CD4-positive, alpha-beta T cell treated with Interleukin-4 for 4 hours (primary cell): Measurements from ENCODE around the gene PON1.
A peak's percentile ranks its signal among the peaks of the same experiment; 100 is the strongest.

ENCODE experiments used
- DNase-seq: peaks from one replicate; pipeline ENCODE4 v3.0.0-alpha.2; 2020

Gene PON1

DNA sequence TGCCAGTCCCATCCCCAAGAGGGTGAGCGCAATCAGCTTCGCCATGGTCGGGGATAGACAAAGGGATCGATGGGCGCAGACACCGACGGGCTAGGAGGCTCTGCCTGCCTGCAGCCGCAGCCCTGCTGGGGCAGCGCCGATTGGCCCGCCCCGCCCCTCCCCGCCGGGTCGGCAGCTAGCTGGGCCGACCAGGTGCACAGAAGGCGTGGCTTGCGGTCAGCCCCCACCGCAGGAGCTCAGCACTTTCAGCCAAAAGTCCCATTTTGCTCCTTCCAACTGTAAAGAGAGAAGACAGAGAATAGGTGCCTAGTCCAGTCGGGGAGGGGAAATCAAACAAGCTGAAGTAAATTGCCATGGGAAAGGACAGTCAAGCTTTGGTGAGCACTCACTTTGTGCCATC is at the start of gene PON1:
TSS of gene PON1 (minus strand) at position 102 of the 400 bp plus-strand sequence. CDS start at position 45, 57 bp downstream.
- DNase-seq = no peak

GRCh38 chr7:95373323-95373722 is 49.0 kb upstream of the PON1 start:
- no peak for DNase-seq

- no peak for DNase-seq
Observed at GRCh38 chr7:95368235-95368634, 43.9 kb upstream of the PON1 start.

DNA sequence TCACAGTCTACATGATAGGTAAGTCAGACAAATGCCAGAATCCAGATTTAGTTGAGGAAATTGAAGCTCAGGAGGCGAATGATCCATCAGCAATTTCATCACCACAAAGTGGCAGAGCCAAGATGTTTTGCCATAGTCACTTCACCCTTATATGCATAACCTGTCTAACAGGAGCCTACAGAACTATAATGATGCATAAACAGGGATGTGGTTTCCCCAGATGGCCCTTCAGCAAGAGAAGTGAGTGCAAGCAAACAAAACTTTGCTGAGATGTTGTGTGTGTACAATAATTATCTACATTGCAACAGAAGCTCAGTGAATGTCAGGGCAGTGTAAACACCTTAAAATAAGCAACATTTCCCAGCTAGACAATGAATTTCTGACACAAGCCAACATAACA is 43.3 kb upstream of the PON1 start:
- DNase-seq = no peak

DNA sequence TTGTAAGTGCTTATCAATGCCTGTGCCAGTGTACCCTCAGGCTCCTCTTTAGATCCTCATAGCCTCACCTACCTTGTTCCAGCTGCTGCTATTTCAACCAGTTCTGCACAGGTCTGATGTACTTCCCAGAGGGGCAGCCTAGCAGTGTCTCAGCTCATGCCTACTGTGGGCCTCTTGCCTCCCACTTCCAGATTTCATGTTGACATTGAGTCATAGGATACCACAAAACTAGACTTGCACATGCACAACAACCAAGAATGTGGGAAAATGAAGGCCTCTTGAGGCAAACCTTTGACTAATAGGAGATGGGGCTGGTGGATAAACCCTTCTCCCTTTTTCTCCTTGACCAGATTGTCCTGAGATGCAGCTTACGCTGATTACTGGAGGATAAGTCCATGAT is 40.8 kb upstream of the PON1 start:
- no peak for DNase-seq

DNA sequence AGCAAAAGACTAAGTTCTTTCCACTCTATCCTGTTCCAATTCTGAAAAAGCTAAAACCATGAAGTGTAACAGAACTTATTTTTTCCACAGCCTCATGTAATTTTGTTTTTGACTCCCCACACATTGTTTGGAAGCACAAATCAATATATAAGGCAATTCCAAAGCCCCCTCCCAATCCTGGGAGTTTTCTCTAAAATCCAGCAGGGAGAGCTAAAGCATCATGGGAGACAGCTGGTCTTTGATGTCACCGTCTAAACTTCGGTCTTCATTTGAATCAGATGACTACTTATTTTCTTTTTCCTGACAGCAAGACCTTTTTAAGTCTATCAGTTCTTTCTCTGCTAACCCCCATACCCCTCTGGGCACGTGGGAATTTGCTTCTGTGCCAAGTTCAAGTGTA is 33.3 kb upstream of the PON1 start:
- no peak for DNase-seq

DNA sequence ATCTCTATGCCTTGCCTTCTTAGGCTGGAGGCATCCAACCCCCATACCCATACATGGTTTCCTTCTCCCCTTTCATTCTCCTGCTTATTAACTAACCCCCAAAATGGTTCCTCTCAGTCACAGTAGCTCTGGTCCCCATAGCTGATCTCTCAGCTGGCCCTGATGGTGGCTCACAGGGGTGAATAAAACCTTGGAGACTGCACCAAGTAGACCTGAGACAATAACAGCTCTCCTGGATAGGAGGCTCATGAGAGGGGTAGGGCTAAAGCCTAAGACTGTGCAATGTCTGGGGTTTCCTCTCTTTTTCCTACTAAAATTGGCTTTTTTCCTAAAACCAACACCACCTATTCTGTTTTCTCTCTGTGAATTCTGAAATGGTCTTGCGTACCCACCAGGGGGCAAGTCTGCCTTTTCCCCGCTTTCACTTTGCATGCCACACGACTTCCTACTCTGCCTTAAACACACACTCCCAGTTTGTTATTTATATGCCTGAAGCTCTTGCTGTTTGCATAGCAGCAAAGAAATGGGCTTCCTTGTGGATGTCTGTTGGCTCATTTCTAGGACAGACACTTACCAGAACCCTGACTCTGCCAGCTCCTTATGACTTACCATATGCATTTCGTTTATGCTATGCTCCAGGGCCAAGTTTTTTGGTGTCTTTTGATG is 18.4 kb upstream of the PON1 start:
- no peak for DNase-seq

DNA sequence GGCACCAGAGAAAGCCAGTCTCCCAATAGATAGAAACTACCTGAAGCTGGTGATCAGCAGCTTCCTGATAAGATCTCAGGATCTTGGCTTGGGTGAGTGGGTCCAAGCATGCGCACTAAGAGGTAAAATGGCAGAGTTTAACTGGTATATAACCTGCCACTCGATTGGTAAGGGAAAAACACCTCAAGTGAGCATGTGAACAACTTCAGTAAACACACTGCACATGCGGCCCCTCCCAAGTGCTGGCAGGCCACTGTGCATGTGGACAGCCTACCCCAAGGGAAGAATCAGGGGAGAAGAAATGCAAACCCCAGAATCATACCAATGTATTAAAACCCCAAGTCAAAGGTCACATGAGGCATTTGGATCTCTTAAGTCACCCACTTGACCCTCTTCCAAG is 17.7 kb upstream of the PON1 start:
- no peak for DNase-seq

- no peak for DNase-seq
Observed at GRCh38 chr7:95340491-95340890, 16.2 kb upstream of the PON1 start.

DNA sequence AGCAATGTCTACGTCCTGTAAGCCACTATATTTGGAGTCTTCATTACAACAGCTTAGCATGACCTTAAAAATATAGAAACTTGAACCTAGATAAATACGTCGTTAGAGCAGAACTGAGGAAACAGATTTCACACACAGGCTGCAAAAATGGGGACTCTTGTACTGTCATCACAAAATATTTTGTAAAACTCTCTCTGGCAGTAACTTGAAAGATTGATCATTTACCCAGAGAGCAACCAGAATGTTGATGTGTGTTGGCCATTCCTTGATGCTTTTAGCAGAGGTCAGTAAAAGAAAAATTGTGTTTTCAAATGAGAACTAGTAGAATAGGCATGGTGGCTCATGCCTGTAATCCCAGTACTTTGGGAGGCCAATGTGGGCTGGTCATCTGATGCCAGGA is 14.5 kb upstream of the PON1 start:
- no peak for DNase-seq

DNA sequence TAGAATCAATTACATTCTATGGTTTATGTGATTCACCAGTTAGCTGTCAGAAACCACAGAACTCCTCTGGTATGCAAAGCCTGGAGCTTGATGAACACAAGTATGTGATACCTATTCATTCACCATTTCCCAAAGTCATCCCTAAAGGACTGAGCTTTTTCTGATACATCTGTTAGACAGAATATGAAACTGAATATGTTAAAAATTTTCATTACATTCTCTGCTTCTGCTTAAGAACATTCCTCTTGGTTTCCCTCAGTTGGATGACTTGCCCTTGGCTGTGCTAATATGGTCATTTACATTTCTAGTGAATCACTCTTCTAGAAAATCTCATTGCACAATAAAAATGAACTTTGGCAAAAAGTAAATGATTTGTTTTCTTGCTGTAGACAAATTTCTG is 10.8 kb upstream of the PON1 start:
- no peak for DNase-seq

DNA sequence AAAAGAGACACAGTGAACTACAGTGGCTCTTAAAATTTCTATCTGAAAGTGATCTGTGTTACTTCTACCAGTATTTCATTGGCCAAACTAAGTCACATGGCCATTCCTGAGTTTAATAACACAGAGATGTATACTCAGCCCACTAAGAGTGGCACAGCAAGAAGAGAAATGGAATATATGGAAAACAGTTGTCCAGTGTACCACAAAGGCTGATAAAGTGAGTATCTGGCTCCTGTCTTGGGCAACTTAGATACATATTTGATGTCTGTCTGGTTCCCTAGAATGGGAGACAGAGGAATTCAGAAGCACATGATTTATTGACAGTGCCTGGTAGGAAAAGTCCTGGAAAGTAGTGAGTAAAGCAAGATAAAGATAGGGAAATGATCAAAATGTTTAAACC is 10.1 kb upstream of the PON1 start:
- DNase-seq = no peak

DNA sequence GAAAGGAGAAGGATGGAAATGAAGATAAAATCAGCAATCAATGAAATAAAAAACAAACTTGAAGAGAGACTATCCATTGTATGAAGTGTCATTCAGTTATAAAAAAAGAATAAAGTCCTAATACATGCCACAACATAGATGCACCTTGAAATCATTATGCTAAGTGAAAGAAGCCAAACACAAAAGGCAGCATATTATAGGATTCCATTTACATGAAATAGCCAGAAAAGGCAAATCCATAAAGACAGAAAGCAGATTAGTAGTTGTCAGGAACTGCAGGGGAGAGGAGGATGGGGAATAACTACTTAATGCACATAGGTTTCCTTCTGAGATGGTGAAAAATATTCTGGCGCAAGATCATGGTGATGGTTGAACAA is 6.6 kb upstream of the PON1 start:
- DNase-seq = no peak

- DNase-seq = peak; percentile 42
Observed at GRCh38 chr7:95330204-95330960, 6.0 kb upstream of the PON1 start.

GRCh38 chr7:95327356-95327755 is 3.0 kb upstream of the PON1 start:
- DNase-seq = no peak

DNA sequence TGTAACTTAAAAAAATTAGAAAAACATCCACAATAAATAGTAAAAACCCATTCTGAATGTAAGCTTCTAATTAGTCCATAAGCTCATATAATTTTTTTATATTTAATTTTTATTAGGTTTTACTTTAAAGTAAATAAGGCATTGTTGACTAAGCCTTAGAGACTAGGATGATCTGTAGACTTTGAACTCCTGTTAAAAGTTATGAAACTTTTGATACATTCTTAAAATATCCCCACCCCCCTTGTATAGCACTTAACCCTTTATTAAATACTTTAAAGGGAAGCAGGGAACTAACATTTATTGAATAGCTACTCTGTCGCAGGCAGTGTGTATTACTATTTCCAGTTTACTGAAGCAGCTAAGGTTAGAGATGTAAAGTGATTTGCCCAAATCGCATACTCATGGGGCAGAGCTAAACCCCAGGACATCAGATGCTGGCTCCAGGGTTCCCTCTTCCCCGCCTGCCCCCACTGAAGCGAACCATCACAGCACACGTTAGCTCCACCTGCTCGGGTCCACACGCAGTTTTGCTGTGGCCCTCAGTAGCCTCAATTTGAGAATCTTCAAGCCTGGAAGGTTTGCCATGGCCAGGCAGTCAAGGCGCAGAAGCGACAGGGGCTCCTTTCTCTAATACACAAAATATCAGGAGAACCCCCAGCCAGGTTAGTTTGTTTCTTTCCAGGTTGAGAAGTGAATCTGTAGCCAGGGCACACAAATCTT is 762 bp downstream of the PON1 start:
- no peak for DNase-seq

- no peak for DNase-seq
Observed at GRCh38 chr7:95322854-95323253, 1.5 kb downstream of the PON1 start.

GRCh38 chr7:95322396-95322795 is 1.9 kb downstream of the PON1 start:
- DNase-seq = no peak

DNA sequence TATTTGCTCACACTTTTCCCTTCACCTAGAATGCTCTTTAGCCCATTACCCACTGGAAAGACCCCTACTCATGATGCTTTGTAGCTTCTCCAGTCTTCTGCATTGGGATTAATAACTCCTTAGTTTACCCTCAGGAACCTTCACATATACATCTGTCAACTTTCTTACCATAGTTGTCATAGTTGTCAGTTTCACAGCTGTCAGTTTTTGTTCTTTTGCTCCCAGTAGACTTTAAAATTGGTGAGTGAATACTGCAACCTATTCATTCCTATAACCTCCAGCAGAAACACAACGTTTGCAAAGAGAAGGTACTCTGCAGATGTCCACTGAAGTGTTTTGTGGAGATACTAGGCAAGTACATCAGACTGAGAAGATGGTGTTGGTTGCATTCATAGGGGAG is 2.6 kb downstream of the PON1 start:
- no peak for DNase-seq

- DNase-seq = no peak
Observed at GRCh38 chr7:95320651-95321050, 3.7 kb downstream of the PON1 start.

- DNase-seq = no peak
Observed at GRCh38 chr7:95319570-95319969, 4.8 kb downstream of the PON1 start.

GRCh38 chr7:95318501-95319100 is 5.7 kb downstream of the PON1 start:
- DNase-seq = no peak

DNA sequence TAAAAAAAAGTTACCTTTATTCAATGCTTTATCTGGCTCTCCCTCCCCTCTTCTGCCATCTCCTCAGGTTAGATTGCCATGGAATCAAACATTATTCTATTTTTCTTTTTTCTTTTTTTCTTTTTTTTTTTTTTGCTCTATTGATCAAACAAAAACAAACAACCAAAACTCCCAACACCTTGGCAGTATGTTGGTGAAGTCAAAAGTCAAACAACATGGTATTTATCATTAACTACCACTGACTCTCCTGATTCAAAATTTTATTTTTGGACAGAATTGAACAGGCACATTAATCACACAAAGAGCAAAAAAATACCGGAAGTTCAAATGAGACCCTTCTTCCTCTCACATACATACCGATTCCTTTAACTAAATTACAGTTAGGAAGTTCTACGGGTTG is 6.4 kb downstream of the PON1 start:
- no peak for DNase-seq

- no peak for DNase-seq
Observed at GRCh38 chr7:95317546-95317945, 6.8 kb downstream of the PON1 start.
